Measurements from ENCODE around the gene CCDC83.

DNA sequence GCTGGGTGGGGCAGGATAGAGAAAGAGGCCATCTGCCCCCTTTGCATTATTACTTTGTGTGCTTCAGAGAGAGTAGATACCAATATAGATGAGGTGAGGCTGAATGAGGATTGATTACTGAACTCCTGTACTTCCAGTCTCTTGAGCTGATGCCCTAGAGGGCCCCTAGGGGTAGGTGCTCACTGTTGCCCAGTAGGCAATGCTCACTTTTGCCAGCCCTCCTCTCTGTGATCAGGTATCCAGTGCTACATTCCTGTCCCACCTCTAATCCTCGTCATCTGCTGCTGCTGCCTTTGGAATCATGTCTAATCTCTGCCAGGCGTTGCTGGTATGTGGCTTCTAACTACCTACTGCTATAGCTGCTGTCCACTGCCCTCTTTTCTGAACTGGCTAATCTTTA is 57.2 kb downstream of the CCDC83 start:
- TF ChIP-seq POLR2A (IDR thresholded peaks at IDR 0.05; ENCODE audit: low read length) = no peak
- no peak for TF ChIP-seq GATA1 (IDR thresholded peaks at IDR 0.05; ENCODE audit: low read depth, low read length)

Data from erythroblast (primary cell).